Measurements from ENCODE around the gene FBL. TPM values are rescaled to one million over a fixed set of nuclear protein-coding genes. Genes with fewer than 3 reads are reported as not detected.

FBL gene
- total and polyA plus RNA-seq, 2 of the 13 experiments (the other 11 are each of a cell fraction or from before 2014, with no cell fraction given) = 153 to 468 TPM

GRCh38 chr19:39797083-39797482 is 49.1 kb downstream of the FBL start:
- in situ Hi-C loops (cut with HindIII; ENCODE audit: extremely low pct_ligation_motif_present, low pct_unique_long_range_greater_than_20kb) (no loop called here), intact Hi-C loops (cut with micrococcal nuclease; ENCODE audit: unreplicated experiment) (no loop called here)
- no peak for TF ChIP-seq ZGPAT (CRISPR knock-in tag; IDR thresholded peaks at IDR 0.05)
- TF ChIP-seq GLMP (CRISPR knock-in tag; IDR thresholded peaks at IDR 0.05; ENCODE audit: borderline replicate concordance) = no peak
- no peak for TF ChIP-seq NFYC (CRISPR knock-in tag; IDR thresholded peaks at IDR 0.05)
- no peak for TF ChIP-seq ZNF770 (CRISPR knock-in tag; IDR thresholded peaks at IDR 0.05)
- TF ChIP-seq ZNF563 (CRISPR knock-in tag; IDR thresholded peaks at IDR 0.05) = no peak
- Histone ChIP-seq H3K4me1 (ENCODE audit: insufficient read depth, low read length) (no peaks in the 10 kb centered on the region), H3K9me3 (ENCODE audit: low read length) (no peaks in the 10 kb centered on the region), H3K27me3 (ENCODE audit: control insufficient read depth in 1 of 2, insufficient read depth in 2 of 2, low read length in 2 of 2) (peaks cover 0 to under 1% of the 10 kb centered on the region in 2 experiments; a peak in 1 of 5 replicates), H3K36me3 (replicated peaks in 1 of 2; ENCODE audit: control insufficient read depth in 1 of 2, insufficient read depth in 2 of 2, low read length in 2 of 2) (no peaks in the 10 kb centered on the region), H3K4me3 (replicated peaks in 1 of 3; ENCODE audit: insufficient read depth in 1 of 3, low read depth in 2 of 3, low read length in 3 of 3) (no peak overlapping the region), H3K27ac (ENCODE audit: extremely low read length, insufficient read depth, low read length) (no peak overlapping the region), H3K9ac (ENCODE audit: insufficient read depth, low read depth, low read length) (no peak overlapping the region), H3K4me2 (ENCODE audit: low read depth, low read length) (no peak overlapping the region), H3K79me2 (ENCODE audit: insufficient read depth, low read length) (no peaks in the 10 kb centered on the region), H2AFZ (ENCODE audit: low read length) (no peak overlapping the region), H4K20me1 (ENCODE audit: insufficient read depth, low read length) (no peaks in the 10 kb centered on the region)
- WGBS (ENCODE audit: low lambda C conversion rate) = 0% methylated on average over 2 of the region's 2 CpGs
- BruUV-seq (replicated peaks) = no TSS peak
- no peak for DNase-seq (ENCODE audit: low spot score)
- POLR2A ChIA-PET = no interaction called here
- FAIRE-seq = no peak
- ATAC-seq = no peak
- CTCF ChIA-PET (ENCODE audit: low intra/inter-chr PET ratio, low total read pairs) = no interaction called here
